GM19238 (cell line): Measurements from ENCODE around the gene ARMC12.

Source experiments
- DNase-seq: peaks from one replicate; pipeline ENCODE4 v3.0.0; 2011; ENCODE audit warnings: low spot score; ENCODE audit not compliant: insufficient read length

The ARMC12 gene

DNA sequence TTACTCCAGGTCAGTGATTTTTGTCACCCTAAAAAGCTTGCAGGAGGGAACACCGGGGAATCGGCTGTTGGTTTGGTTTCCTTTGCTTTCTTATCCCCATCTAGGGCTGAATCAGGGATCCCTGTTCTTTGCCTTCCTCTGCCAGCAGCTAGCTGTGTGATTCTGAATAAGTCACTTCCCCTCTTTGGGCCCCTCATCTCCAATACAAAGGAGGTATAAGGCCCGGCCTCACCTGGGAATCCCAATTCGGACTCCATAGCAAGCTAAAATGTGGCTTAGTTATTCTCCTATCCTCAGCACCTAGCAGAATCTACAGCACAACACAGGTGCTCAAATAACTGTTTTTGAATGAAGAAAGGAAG is 18.5 kb upstream of the ARMC12 start:
- no peak for DNase-seq

DNA sequence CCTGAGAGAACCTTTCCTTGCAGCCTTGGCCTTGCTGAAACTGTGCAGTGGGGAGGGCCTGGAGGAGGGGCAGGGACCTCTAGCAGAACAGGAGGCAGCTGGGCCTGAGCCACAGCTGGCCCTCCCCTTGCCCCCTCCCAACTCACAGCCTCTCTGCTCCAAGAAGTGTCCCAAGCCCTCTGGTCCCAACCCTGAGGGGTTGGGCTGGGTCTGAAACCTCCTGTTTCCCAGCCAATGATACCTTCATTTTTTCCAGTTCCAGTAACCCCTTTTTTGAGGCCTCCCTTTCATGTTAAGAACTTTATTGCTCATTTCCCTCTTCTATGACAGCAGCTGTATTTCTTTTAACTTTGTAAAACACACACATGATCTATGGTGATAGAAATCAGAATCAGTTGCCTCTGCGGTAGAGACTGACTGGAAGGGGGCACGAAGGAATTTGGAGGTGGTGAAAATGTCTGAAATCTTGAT is 17.9 kb upstream of the ARMC12 start:
- no peak for DNase-seq

DNA sequence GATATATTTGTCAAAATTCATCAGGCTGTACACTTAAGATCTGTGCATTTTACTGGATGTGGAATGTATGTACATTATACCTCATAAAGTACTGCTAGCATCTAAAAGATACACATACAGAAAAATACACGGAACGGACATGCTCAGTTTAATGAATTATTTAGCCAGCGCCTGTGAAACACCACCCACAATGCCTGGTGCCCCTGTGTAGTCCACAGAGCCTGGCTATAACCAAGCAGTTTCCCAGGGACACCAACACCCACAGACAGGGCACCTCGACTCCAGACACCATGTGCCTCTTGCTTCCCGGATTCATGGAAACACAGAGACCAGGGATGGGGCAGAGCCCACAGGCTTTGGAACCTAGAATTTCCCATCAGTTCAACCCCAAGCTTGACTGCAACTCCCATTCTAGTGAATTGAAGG is 17.4 kb upstream of the ARMC12 start:
- DNase-seq = no peak

DNA sequence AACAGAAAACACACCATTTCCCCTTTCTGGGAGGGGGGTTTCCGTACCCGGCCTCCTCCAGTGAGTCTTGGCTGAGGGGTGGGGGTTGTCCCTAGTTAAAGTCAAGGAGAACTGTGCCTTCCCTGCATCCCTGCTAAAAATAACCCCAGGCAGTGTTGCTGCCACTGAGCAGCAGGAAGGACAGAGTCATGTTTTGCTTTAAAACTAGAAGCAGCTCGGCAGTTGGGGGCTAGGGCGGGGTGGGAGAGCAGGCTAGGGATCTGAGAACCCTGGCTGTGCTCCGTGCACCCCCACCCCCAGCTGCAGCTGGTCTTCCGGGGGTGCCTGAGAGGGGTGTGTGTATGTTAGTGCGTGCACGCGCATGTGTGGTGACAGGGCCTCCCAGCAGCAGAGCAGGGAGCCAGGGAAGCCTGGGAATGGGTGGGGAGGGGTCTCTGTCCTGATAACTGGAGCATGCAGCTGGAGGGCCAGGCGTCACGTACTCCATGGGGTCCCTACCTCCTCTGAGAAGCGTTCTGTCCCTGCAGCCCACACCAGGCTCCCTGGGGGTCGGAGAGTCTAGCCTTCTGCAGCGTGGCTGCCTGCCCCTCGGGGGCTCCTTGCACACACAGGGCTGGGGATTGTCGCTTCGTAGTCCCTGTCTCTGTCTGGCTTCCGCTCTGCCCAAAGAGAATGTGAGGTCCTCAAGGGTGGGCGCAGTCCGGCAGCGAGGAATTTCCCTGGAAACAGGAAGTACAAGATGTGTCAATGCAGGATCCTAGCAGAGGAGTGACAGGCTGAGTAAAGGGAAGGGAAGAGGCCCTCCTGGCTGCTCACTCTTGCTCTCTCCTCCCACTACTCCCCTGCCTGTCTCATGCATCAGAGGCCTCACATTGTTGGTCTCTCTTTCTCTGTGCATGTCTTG is 16.8 kb upstream of the ARMC12 start:
- peak; percentile 64 for DNase-seq

DNA sequence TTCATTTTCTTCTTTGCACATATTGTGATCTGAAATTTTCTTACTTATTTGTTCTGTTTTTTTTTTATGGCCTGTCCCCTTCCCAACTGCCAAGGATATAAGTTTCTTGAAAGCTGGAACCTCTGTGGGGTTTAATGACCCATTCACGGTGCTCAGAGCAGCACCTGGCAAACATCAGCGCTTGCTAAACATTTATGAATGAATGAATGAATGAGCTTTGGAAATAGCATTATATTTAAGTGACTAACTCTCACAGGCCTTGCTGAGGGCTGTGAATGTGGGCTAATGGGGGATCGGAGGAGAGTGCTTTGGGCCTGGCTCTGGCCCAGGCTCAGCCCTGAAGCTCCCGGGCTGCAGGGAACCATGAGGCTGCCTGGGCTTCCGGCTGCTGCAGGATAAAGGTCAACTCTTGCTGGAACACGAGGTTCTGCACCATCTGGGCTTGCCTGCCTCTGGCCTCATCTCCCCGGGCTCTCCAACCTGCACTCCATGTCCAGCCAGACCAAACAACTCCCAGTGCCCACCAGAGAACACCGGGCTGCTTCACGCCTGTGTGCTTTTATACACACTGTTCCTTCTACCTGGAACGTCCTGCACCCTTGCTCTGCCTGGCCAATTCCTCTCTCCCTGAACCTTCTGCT is 14.6 kb upstream of the ARMC12 start:
- DNase-seq = no peak

DNA sequence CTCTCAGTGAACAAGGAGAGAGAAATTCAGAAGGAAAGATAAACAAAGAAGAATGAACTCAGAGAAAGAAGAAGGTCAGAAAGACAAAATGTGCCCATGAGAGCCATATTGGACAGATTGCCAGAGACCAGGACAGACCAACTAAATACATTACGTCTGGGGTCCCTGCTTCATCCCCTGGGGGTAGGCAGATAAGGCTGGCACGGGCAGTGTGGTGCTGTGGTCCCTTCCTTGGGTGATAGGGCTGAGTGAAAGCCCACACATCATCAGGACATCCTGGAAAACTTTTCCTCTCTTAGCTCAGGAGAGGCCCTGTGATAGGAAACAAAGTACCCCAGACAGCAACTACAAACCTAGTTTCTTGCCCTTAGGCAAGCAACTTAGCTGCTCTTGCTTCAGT is 13.2 kb upstream of the ARMC12 start:
- DNase-seq = no peak

DNA sequence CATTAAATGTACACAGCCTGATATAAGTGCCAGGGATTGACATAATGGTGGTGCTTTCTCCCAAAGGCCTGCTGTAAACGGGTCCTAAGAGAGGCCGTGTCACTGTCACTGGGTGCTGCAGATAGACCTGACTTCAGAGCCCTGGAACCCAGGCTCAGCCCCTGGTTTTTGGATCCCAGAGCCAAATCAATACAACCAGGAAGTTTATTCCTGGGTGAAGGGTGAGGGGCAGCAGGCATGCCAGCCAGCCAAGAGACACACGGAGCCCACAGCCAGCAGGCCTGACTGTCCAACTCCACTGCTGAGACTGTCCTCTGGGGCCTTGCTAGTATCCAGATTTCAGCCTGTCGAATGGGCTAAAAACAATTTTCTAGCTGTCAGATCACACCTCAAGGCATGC is 12.8 kb upstream of the ARMC12 start:
- DNase-seq = no peak

DNA sequence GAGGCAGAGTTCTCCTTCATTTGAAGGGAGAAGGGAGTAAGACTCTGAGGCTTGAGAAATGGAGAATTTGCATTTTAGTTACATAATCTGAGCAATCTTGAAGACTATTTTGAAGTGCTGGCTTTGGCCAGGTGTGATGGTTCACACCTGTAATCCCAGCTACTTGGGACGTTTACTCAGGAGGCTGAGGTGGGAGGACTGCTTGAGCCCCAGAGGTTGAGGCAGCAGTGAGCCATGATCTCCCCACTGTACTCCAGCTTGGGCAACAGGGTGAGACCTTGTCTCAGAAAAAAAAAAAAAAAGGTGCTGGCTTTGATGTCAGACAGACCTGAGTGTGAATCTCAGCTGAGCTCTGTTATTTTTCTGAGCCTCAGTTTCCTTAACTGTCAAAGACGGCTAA is 12.4 kb upstream of the ARMC12 start:
- DNase-seq = no peak

DNA sequence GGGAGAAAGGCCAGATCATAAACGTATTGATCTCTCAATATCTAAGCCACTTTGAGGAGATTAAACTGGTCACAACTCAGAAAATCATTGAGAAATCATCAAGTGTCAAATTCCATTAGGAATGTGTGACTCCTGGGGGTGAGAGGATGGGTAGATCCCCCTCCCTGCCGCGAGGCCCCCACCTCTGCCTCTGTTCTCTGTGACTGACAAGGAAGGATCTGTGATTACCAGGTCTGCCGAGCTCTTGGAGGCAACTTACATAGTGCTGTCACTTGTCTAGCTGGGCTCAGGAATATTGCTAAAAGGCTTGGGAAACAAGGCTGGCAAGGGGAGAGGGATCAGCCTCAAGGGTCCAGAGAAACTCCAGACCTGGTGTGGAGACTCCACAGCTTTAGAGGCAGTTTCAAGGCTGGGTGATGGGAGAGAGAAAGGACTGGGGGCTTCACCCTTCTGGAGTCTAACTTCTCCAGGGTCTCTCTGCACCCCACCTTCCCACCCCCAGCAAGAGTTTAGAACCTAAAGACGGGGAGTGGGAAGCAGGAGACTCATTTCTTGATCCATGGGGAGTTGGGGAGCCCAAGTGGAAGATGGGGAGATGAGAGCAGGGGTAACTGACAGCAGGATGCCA is 11.6 kb upstream of the ARMC12 start:
- DNase-seq = no peak

DNA sequence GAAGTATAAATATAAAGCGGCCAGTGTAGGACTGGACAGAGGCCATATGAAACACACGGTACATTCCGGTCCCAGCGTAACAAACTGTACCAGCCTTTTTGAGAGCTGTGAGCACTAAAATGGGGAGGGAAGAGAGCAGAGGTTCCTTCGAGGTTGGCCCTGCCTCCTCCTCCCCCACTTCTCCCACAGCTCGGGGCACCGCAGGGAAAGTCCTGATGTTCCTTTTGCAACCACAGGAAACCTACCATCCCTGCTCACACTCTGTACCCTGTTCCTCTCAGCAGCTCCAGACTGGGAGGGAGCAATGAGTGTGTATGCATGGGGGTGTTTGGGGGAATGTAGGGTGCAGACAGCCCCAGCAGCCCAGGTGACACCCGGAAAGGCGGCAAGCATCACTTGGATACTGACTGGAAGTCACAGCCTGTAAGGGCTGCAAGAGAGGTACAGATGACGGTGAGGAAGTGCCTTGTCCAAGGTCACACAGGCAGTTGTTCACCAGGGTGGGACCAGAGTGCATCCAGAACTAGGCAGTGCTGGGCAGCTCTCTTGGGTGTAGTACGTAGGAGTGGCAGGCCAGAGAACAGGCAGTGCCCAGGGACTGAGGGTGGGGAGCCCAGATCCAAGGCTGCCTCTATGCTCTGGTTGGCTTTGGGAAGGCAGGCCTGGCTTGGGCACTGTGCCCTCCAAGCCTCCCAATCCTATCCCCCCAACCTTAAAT is 11.0 kb upstream of the ARMC12 start:
- no peak for DNase-seq

DNA sequence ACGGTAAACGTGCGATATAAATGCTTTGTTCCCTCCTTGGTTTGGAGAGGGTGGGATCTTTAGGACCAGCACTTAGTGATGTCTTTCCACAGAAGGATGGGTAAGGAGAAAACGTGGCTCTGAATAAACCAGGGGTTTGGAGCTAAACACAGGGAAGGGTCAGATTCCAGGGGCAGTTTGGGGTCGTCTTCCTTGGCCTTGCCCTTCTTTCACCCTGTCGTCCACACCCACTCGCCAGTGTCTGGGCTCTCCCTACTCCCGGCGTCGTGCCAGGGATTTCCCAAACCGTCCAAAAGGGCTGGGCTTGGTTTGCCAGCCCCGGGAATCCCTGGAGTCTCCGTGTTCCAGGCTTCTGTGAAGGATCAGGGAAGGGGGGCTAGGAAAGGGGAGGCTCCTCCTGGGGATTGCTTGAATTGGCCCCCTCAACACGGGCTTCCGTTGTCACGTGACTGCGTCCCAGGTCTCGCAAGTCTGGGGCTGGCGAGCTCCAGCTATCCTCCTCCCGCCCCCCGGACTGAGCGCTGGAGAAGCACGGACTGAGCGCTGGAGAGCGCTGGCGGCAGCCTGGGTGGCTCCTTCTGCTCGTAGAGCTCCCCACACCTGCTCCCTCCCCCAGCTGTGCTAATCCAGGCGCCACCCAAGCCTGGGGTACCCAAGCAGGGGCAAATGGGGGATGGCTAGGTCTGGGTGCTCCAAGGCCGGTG is 9.4 kb upstream of the ARMC12 start:
- no peak for DNase-seq

DNA sequence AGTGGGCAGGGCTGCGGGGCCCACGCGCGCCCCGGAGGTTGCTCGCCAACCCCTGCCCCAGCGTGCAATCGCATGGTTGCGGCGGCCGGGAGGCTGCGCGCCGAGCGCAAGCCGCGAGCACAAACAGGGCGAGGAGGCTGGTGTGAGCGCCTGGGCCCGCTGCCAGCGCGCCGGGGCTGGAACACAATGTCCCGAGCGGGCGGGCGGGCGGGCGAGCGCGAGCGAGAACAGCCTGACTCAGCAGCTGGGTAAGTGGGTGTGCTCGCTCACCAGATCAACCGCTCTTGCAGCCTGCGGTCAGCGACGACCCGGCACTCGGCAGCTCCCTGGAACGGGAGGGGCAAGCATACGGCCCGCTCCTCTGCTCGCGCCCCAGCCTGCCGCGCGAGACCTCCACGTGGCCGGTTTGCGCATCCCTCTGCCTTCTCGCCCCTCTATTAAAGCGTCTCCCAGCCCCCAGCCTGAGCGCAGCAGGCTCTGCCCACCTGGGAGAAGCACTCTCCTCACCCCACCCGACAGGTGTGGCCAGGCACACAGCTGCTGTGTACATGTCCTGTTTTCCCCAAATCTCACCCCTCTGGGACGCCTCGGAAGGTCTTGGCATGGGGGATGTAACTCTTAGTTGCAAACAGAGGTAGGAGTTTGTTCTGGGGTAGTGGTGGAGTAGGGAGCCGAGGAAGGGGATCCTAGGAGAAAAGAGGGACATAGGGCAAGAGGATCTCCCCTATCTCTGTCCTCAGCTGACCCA is 8.7 kb upstream of the ARMC12 start:
- peak; percentile 74 for DNase-seq

DNA sequence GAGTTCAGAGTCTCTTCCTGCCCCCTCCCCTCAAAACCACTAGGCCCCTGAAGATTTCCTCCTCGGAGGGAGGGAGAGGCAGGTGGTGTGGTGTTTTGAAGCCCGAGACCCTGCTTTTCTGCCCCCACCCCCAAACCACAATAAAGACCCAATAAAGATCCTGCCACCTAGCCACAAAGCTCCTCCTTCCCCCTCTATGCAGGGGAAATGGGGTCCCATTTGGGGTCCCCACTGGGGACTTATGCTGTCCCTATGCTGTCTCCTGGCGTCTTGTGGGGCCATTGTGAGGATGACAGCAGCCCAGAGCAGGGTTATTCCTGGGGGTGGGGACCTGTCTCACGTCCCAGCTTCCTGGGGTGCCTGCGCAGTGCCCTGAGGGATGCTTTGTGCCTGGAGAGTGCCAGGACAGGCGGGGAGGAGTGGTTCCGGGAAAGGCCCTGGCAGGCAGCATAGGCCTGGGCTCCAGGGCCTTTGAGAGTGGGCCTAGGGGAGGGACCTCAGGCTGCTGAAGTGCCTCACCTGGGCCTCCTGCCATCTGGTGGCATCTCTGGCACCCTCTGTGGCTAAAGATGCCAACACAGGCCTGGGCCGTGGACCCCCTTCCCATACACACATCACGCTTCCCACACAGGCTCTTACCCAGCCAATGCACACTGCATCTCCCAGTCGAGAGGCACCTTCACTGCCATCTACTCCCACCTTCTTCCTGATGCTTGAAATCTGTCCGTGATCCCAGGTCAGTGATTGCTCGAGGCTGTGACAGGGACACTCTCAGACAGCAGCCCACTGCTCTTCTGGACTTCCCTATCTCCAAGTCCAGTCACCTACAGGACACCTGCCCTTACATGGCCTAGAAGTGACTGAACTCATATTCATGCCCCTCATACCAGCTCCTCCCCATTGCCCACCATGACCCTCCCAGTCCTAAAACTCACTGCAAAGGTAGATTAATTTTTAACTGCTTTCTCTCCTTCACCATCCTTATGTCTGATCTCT is 7.9 kb upstream of the ARMC12 start:
- no peak for DNase-seq

DNA sequence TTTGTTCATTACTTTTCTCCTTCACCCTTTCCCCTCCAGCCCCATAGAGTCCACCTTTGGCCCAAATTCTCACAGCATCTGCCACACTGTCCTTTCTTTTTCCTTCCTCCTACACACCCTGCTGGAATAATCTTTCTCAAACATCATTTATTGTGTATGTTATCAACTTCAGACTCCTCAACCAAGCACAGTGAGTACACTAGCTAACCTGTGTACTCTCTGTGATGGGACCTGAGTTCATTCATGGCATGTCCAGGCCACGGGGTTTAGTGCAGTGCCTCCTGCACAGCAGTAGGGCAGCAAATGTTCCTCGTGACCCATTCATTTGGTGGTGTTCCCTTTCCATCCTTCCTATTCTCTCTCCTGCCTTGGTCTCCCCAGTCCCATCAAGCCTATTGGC is 7.1 kb upstream of the ARMC12 start:
- DNase-seq = no peak

DNA sequence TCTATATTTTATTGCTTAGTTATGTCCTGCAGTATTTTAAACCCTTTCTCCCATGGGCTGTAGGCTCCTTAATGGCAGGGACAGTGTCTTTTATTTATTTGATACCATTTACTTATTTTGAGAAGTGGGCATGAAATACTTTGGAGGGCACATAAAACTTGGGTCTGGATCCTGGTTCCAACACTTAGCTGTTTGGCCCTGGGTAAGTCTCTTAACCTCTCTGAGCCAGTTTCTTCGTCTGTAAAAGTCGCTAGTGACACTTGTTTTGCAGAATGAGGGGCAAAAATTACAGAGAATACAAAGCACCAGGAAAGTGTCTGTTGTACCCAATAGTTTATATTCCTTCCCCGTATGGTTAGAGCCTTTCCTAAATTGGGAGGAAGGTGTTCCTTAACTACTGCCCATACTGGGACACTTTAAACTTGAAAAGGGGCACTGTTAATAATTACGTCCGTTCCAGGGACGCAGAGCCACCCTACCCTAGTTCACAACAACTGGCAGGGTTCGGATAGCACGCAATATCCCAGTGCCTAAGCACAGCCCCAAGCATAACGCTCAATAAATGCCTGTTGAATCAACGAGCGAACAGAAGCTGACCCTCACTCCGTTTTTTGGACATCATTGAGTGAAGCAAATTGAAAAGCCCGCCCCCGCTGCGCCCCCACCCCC is 6.0 kb upstream of the ARMC12 start:
- no peak for DNase-seq

DNA sequence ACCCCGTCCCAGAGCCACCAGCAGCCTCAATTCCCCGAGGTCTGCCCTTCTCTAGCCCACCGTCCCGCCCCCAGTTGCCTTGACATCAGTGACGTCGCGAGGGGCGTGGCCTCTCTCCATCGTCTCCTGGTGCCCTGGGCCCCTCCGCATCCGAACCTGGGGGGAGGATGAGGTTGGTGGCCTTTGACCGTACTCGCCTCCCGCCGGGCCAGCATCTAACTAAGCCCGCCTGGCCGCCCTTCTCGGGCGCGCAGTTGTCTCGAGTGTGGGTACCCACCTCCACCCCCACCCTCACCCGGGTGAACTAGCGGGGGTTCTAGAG is 5.5 kb upstream of the ARMC12 start:
- peak; percentile 78 for DNase-seq

DNA sequence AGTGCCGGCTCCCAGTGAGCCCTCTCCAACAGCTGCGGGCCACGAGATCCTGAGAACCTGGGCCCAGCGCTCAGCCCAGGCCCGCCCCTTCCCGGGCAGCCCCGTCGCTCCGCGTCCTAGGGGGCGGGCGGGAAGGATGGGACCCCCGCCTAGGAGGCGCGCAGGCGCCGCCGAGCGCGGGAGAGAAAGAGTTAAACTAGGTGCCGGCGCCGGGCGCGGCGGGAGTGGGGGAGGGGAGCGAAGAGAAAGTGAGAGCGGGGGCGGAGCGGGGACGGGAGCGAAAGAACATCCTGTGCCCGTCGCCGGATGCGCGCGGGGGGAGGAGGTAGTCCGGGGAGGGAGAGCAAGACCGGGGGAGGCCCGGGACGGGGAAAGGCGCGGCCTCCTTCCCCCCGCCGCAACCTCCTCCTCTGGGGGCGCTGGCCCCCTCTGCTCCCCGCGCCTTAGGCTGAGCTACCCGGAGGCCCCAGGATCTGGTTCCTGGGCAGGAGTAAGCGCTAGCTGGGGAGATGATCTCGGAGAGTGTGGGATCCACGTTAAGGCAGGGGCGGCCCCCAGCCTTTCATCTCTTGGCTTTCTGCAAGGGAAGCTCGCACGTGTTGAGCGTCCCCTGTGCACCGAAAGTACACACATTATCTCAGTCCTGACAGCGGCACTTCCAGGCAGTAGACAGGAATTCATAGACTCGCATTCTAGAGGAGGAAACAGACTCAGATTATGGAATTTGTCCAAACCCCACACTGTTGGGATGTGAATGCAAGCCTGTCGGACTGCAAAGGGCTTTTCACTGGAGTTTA is 4.9 kb upstream of the ARMC12 start:
- peak; percentile 90 for DNase-seq

DNA sequence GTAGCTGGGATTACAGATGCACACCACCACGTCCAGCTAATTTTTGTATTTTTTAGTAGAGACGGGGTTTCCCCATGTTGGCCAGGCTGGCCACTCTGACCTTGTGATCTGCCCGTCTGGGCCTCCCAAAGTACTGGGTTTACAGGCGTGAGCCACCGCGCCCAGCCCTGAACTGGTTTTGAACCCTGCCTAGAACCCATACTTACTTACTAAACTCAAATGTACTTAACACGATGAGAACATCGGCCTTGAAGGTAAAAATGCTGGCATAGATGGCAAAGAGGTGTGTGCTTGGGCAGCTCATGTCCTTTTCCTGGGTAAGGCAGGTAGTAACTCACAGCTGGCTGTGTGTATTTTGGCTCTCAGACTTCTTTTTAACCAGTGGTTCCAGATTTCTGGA is 3.2 kb upstream of the ARMC12 start:
- no peak for DNase-seq
